OCI-LY1 (cell line): ENCODE measurements around the gene ADAMTSL2.

Experiments
- CTCF ChIP-seq: fragments of 200-600 bp; sonication (generic), shearing (Covaris generic); IDR thresholded peaks from 2 replicates; pipeline ENCODE4 v1.5.1; 2017; ENCODE audit warnings: mild to moderate bottlenecking, antibody characterized with exemption, low read length, moderate library complexity, mixed read lengths
- EZH2 ChIP-seq: fragments of 200-600 bp; sonication (generic), shearing (Covaris generic); IDR thresholded peaks from 2 replicates; pipeline ENCODE4 v1.8.0; 2017; ENCODE audit warnings: borderline replicate concordance, mixed run types, mild to moderate bottlenecking, antibody characterized with exemption, low read length, moderate library complexity, mixed read lengths

DNA sequence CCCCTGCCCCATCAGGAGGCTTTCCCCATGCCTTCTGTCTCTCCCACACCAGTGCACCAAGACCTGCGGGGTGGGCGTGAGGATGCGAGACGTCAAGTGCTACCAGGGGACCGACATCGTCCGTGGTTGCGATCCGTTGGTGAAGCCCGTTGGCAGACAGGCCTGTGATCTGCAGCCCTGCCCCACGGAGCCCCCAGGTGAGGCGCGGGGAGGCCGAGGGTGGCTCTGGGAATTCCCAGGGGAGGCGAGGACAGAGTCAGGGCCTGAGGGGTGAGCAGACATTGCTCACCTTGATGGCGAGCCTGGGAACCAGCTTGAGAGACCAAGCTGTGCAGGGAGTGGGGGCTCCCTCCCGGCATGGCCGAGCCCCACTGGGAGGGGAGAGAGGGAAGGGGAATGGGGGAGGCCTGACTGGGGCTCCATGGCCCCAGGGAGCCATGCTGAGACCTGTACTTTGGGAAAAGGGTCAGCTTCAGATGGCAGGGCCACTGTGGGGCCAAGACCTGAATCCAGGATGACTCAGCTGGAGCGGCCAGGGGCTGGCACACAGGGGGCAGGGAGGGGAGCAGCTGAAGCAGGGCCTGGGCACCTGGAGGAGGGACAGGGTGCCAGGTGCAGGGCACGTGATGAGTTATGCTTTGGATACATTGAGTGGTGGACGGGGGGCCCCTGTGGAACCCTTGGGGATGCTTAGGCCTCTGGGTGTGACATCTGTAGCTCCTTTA lies 39.4 kb downstream of the ADAMTSL2 start:
- TF ChIP-seq EZH2 (no peak), CTCF (no peak)
